ENCODE measurements around the gene GSX1.

GSX1 gene

DNA sequence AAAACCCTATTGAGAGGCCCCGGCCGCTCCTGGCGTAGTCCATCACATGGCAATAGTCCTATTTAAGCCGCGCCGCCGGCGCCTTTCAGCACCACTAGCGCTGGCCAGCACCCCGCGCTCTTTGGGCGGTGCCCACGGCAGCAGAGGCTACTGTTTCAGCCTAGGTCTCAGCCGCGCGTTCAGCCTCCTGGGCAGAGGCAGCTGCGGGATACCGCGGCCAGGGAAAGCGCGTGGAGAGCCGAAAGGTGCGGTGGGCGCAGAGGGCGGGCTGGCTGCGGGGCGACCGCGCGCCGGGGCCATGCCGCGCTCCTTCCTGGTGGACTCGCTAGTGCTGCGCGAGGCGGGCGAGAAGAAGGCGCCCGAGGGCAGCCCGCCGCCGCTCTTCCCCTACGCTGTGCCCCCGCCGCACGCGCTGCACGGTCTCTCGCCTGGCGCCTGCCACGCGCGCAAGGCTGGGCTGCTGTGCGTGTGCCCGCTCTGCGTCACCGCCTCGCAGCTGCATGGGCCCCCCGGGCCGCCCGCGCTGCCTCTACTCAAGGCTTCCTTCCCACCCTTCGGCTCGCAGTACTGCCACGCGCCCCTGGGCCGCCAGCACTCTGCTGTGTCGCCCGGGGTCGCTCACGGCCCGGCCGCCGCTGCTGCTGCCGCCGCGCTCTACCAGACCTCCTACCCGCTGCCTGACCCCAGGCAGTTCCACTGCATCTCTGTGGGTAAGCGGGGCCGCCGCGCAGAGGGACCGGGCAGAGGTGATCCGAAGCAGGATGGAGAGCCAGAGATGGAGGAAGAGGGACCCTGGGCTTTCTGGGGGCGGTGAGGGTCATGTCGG, at the start of gene GSX1:
TSS of gene GSX1 (plus strand) at position 91 of the 826 bp plus-strand sequence. CDS start at position 299, 208 bp downstream.
- TF ChIP-seq GATA2 (IDR thresholded peaks at IDR 0.05; ENCODE audit: low read depth, low read length), result no peak
- TF ChIP-seq GATA3 (IDR thresholded peaks at IDR 0.05; ENCODE audit: low read depth, low read length), result no peak

DNA sequence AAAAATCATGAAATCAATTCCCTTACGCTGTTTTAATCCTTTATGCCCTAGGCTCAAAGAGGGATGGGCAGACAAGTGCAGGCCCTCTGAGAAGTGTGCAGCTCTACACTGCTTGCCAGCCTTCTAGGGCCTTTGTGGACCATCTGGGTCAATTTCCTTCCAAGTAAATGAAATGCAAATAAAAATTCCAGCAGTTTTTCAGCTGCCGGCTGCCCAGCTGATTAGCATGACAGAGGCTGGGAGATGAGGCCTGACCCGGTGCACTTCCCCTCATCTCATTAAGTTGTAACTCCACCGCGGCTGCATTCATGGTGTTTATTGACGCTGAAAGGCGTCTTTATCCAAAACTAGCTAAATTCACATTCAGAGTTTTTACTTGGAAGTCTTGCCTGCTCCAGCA, 47.5 kb upstream of the GSX1 start:
- TF ChIP-seq GATA2 (IDR thresholded peaks at IDR 0.05; ENCODE audit: low read depth, low read length) (no peak), GATA3 (IDR thresholded peaks at IDR 0.05; ENCODE audit: low read depth, low read length) (no peak)

DNA sequence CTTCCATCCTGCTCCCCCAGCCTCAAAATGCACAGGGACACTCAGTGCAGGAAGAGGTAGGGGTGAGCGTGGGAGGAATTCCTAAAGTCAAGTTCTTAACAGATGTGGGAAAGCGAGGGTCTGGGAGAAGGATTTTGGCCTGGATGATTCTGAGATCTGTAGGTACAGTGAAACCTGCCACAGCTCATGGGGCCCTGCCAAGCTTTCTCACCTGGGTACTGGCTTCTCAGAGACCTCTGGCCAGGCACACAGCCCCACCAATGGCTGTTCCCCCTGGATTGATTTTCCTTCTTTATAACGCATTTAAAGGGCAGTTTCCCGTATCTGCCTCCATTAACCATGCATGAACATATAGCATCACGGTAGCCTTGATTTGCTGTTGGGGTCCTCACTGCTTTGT, 47.0 kb upstream of the GSX1 start:
- no peak for TF ChIP-seq GATA3 (IDR thresholded peaks at IDR 0.05; ENCODE audit: low read depth, low read length)
- no peak for TF ChIP-seq GATA2 (IDR thresholded peaks at IDR 0.05; ENCODE audit: low read depth, low read length)

DNA sequence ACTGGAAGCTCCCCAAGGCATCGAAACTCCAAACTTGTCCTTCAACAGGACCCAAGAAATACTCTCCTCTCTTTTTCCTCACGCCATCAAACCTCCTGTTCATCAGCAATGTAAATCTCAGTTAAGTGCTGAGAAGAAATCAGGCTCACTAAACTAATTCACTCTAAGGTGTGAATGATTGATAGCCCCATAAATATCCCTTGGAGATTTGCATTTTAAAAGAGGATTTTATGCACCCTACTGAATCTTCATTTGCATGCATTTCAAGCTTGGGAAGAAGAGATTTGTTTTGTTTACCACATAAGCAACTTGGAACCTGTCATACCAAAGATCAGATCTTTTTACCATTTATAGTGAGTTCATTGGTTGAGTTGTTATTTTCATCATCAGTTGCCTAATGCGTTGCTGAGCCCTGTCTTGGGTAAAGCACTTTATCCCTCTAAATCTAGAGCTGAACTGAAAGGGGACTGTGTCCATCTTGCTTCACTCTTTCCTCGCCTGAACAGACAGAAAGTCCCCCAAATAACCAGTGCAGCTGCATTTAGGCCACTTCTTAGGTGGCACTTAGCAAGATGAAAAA, 40.2 kb upstream of the GSX1 start:
- no peak for TF ChIP-seq GATA2 (IDR thresholded peaks at IDR 0.05; ENCODE audit: low read depth, low read length)
- no peak for TF ChIP-seq GATA3 (IDR thresholded peaks at IDR 0.05; ENCODE audit: low read depth, low read length)

DNA sequence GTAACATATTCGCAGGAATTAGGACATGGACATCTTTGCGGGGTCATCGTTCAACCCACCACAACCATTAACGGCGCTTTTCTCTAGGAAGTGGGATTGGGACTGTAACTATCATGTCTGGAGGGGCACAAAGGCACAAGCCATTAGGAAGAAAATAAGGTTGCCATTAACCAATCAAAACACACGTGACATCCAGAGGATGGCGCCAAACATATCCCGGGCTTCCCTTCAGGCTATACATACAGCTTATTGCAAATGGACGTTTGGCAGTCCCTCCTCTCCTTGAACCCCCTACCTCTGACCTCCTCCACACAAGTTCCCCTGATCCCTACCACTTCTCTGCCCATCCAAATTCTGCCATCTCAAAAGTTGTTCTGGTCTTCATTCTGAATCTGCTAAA, 26.6 kb upstream of the GSX1 start:
- TF ChIP-seq GATA3 (IDR thresholded peaks at IDR 0.05; ENCODE audit: low read depth, low read length), result no peak
- no peak for TF ChIP-seq GATA2 (IDR thresholded peaks at IDR 0.05; ENCODE audit: low read depth, low read length)

DNA sequence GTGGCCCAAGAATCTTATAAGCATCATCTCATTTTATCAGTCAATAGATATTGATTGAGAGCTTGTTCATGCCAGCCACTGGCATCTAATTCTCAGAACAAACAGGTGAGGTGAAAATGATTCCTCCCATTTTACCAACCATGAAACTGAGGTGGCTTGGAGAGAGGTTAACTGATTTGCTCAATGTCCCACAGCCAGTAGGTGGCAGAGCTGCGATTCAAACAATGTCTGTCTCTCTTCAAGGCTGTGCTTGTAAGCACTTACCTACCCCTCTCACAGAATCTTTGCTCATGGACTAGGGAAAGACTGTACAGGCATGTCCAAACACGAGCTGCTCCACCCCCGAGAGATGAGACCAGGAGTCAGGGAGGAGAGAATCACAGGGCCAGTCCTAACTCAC, 21.5 kb upstream of the GSX1 start:
- TF ChIP-seq GATA3 (IDR thresholded peaks at IDR 0.05; ENCODE audit: low read depth, low read length), result no peak
- no peak for TF ChIP-seq GATA2 (IDR thresholded peaks at IDR 0.05; ENCODE audit: low read depth, low read length)

DNA sequence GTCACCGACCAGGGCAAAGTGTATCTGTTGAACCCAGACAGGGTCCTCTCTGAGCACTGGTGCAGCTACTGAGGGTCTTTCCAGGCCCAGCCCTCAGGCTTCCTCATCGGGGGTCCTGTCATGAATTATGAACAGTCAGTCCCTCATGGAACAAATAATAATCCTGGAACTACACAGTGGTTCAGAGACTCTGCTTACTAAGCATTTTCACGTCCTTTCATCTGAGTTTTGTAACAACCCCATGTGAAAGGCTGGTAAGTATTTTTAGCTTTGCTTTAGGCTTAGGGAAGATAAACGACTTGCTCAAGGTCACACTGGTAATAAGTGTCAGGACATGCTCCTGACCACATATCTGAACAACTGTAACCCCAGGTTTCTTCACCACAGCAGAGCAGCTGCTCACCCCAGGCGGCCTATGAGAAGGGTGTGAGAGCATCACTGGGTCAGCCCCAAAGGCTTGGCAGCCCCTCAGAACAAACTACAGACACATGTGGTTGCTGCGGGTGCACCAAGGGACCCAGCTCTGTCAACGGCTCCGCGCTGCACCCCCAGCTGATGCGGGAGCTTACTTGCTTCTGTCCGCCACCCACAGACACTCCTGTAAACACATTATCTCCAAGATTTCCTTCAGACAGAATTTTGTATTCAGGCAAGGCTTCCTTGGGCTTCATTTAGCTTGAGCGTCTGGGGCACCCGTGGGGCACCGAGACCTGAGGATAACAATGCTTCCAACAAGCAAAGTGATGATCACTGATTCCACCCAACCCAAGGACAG, 19.4 kb upstream of the GSX1 start:
- TF ChIP-seq GATA3 (IDR thresholded peaks at IDR 0.05; ENCODE audit: low read depth, low read length), result no peak
- TF ChIP-seq GATA2 (IDR thresholded peaks at IDR 0.05; ENCODE audit: low read depth, low read length), result no peak

DNA sequence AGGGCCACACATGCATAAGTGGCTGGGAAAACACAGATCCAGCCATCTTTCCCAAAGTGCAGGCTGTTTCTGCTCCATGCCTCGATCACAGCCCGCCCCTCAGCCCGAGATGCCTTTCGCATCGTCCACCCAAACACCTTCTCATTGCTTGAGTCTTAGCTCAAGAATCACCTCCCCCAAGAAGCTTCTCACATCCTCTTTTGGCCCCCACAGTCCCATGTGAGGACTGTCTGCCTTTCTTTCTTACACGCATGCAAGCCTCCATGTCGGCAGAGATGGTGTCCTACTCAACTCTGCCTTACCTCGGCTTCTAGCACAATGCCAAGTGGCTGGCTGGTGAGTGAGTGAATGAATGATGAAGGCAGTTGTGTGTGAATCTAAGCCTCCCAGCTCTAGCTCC, 18.1 kb upstream of the GSX1 start:
- TF ChIP-seq GATA2 (IDR thresholded peaks at IDR 0.05; ENCODE audit: low read depth, low read length) (no peak), GATA3 (IDR thresholded peaks at IDR 0.05; ENCODE audit: low read depth, low read length) (no peak)

DNA sequence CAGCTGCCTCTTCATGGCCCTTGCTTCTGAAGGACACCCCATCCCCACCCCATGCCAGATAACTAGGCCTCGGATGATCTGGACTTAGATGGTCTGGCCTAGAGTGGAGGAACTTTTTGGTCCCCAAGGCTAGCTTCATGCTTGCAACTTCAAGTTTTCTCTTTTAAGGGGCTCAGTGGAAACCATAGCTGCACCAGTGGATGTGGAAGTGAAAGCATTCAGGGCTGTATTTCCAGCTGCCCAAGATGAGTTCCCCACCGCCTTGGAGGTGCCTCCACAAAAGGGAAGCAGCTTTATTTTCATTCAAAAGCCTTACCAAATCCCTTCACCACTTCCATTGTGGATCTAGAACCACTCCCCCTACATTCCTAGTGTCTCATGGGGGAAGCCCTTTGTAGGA, 17.6 kb upstream of the GSX1 start:
- TF ChIP-seq GATA3 (IDR thresholded peaks at IDR 0.05; ENCODE audit: low read depth, low read length), result no peak
- no peak for TF ChIP-seq GATA2 (IDR thresholded peaks at IDR 0.05; ENCODE audit: low read depth, low read length)

DNA sequence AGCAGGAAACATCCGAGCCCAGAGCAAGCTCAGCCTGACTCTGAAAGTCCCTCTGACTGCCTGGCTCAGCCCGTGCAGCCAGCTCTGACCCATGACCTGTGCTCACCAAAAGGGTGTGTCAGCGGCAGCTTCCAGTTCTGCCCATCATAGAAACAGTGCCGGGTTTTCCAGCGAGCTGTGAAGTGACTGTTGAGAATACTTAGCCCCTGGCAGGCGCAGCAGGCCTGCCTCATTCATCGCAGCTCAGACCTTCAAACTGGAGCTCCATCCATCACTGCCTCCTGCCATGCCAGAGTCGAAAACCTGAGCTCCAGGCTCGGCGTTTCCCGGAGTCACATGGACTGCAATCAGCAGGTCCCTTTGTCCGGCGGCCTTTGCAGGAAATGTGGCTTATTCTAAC, 16.3 kb upstream of the GSX1 start:
- TF ChIP-seq GATA2 (IDR thresholded peaks at IDR 0.05; ENCODE audit: low read depth, low read length) (no peak), GATA3 (IDR thresholded peaks at IDR 0.05; ENCODE audit: low read depth, low read length) (no peak)

DNA sequence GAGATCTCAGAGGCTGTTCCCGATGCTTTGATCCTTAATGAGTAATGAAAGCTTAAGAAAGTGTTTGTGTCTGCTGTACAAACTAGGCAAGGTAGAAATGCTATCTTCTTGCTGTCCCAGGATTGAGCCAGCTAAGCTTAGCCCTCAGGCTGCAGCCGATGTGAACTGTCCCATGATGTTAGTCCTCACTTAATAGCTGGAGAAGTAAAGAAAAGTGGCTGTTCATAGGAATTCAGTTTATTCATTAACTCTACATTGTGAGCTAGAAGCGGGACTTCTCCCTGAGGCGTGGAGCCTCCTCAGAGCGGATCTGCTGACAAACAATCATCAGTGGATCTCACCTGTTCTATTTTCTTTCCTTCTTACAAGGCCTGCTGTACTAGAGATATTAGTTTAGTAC, 10.1 kb upstream of the GSX1 start:
- TF ChIP-seq GATA3 (IDR thresholded peaks at IDR 0.05; ENCODE audit: low read depth, low read length), result no peak

DNA sequence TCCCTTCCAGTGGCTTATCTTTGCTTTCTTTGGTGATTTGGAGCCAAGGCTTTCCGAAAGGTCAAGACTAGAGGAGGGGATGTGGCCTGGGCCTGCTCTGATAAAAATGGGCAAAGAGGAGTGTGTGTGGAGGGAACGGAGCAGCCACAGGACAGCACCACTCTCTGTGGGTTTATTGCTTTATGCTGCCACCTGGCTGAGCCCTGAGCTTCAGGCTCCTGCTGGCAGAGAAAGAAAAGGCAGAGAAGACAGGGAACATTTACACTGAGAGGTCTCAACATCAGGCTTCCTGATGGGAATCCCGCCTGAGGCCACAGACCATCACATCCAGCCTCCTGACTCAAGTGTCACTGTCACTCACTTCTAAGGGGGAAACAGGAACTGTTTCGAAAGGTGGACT, 9.2 kb upstream of the GSX1 start:
- TF ChIP-seq GATA3 (IDR thresholded peaks at IDR 0.05; ENCODE audit: low read depth, low read length), result no peak
- no peak for TF ChIP-seq GATA2 (IDR thresholded peaks at IDR 0.05; ENCODE audit: low read depth, low read length)

DNA sequence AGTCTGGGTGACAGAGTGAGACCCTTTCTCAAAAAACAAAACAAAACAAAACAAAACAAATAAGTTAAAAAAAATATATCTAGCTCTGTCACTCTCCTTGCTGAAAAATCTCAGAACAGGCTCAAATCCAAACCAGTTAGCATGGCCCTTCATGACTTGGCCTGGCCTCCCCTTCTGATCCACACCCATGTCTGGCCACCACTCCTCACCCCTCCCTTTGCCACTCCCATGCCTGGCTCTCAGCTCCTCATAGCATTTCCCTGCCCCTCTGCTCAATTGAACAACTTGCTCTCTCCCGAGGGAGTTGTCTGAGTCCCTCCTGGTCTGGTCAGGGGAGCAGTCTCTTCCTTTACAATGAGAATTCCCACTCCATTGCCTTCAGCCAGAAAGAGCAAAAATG, 4.0 kb upstream of the GSX1 start:
- no peak for TF ChIP-seq GATA3 (IDR thresholded peaks at IDR 0.05; ENCODE audit: low read depth, low read length)
- no peak for TF ChIP-seq GATA2 (IDR thresholded peaks at IDR 0.05; ENCODE audit: low read depth, low read length)

DNA sequence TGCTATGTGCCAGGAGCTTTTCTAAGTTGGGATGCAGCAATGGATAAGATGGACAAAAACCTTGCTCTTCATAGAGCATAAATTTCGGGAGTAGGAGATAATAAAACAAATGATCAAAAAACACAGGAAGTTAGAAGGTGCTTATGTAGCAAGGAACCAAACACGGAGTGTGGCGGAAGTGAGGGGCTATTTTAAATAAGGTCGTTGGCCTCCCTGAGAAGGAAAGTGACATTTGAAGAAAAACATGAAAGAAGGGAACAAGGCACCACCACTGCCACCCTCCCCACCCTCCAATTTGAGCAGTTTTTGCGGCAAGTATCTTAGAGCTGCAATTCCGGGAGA, 3.2 kb upstream of the GSX1 start:
- TF ChIP-seq GATA2 (IDR thresholded peaks at IDR 0.05; ENCODE audit: low read depth, low read length), result no peak
- no peak for TF ChIP-seq GATA3 (IDR thresholded peaks at IDR 0.05; ENCODE audit: low read depth, low read length)

All from SH-SY5Y (cell line).